ENCODE data around the gene HPSE2.

Gene HPSE2

DNA sequence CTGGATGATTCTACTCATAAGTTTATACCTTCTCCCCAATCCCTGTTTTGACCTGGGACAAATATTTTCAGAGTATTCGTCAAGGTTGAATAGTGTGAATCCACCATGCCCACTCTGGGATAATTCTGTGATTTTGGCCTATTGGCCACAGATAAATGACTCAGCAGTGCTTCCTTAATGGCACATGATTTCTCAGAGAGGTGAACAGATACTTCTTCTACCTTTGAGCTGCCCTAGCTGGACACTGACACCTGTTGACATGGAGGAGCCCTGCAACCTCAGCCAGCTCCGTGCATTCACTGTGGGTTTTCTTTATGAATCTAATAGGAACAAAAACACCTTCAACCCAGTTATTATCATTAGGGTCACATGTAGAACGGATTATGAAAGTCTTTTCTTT, 748.0 kb downstream of the HPSE2 start:
- Histone ChIP-seq H3K4me2 (ENCODE audit: low read depth, low read length, poor library complexity, severe bottlenecking) (no peak overlapping the region), H3K27ac (ENCODE audit: low read depth, low read length) (no peak overlapping the region), H3K9me3 (ENCODE audit: insufficient read depth, low read length) (no peaks in the 10 kb centered on the region), H3K36me3 (ENCODE audit: low read length) (no peaks in the 10 kb centered on the region), H2AFZ (ENCODE audit: low read depth, low read length, severe bottlenecking) (no peak overlapping the region), H3F3A (ENCODE audit: insufficient read depth) (no peaks in the 10 kb centered on the region), H3K79me2 (ENCODE audit: insufficient read depth, low read length) (no peaks in the 10 kb centered on the region), H3K27me3 (ENCODE audit: low read length) (no peaks in the 10 kb centered on the region), H3K9me2 (replicated peaks; ENCODE audit: insufficient read depth, low read length) (no peaks in the 10 kb centered on the region), H3K9ac (ENCODE audit: low read length) (no peak overlapping the region), H3K4me3 (ENCODE audit: insufficient read depth, low read length, poor library complexity, severe bottlenecking) (no peak overlapping the region), H4K20me1 (ENCODE audit: low read depth, low read length) (no peaks in the 10 kb centered on the region)
- TF ChIP-seq, protein P1, sequence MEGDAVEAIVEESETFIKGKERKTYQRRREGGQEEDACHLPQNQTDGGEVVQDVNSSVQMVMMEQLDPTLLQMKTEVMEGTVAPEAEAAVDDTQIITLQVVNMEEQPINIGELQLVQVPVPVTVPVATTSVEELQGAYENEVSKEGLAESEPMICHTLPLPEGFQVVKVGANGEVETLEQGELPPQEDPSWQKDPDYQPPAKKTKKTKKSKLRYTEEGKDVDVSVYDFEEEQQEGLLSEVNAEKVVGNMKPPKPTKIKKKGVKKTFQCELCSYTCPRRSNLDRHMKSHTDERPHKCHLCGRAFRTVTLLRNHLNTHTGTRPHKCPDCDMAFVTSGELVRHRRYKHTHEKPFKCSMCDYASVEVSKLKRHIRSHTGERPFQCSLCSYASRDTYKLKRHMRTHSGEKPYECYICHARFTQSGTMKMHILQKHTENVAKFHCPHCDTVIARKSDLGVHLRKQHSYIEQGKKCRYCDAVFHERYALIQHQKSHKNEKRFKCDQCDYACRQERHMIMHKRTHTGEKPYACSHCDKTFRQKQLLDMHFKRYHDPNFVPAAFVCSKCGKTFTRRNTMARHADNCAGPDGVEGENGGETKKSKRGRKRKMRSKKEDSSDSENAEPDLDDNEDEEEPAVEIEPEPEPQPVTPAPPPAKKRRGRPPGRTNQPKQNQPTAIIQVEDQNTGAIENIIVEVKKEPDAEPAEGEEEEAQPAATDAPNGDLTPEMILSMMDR (IDR thresholded peaks at IDR 0.05; ENCODE audit: insufficient read depth, low read length, poor library complexity, severe bottlenecking) = no peak
- no peak for TF ChIP-seq EZH2phosphoT487 (conservative IDR thresholded peaks at IDR 0.05; ENCODE audit: low read length)

DNA sequence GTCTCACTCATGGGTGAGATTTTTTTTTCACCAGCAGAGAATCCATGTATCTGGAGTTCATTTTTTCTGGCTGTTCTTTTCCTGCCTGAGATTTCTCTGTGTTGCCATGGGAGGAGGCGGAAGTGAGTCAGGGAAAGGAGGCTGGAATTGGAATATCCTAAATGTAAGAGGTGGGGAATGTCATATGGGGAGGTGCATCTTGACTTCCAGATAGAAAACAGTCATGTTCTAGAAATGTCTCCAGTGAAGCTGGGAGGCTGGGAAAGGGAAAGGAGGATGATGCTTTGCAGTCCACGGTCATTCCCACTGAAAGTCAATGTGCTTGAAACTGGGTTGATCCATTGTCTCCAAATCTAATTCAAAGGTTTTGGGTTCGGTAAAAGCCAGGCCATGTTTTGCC, 749.2 kb downstream of the HPSE2 start:
- Histone ChIP-seq H3K9me3 (ENCODE audit: insufficient read depth, low read length) (no peaks in the 10 kb centered on the region), H3K27me3 (ENCODE audit: low read length) (no peaks in the 10 kb centered on the region), H3K4me2 (ENCODE audit: low read depth, low read length, poor library complexity, severe bottlenecking) (no peak overlapping the region), H3K9me2 (replicated peaks; ENCODE audit: insufficient read depth, low read length) (no peaks in the 10 kb centered on the region), H3K79me2 (ENCODE audit: insufficient read depth, low read length) (no peaks in the 10 kb centered on the region), H3F3A (ENCODE audit: insufficient read depth) (no peaks in the 10 kb centered on the region), H3K36me3 (ENCODE audit: low read length) (no peaks in the 10 kb centered on the region), H3K9ac (ENCODE audit: low read length) (no peak overlapping the region), H3K4me3 (ENCODE audit: insufficient read depth, low read length, poor library complexity, severe bottlenecking) (no peak overlapping the region), H3K27ac (ENCODE audit: low read depth, low read length) (no peak overlapping the region), H2AFZ (ENCODE audit: low read depth, low read length, severe bottlenecking) (no peak overlapping the region), H4K20me1 (ENCODE audit: low read depth, low read length) (no peaks in the 10 kb centered on the region)
- TF ChIP-seq, protein P1 (IDR thresholded peaks at IDR 0.05; ENCODE audit: insufficient read depth, low read length, poor library complexity, severe bottlenecking) = no peak
- TF ChIP-seq EZH2phosphoT487 (conservative IDR thresholded peaks at IDR 0.05; ENCODE audit: low read length) = no peak

DNA sequence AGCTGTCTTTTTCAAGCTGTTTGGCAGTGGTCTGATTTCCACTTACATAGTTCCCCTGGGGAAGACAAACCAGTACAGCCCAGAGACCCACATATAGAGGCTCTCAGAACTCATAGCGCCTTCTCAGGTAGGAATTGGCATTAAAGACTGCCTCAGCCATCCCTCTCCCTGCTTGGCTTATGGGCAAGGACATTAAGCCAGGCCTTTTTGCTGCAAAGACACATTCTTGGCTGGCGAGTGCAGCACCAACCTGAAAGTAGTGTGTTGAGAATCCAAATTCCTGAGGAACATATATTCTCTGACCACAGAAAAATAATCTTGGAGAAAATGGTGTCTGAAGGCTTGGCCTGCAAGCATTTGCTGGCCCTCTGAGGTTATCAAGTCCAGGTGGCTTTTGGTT, 749.7 kb downstream of the HPSE2 start:
- no peaks in the 10 kb centered on the region for H3F3A ChIP-seq (ENCODE audit: insufficient read depth)
- TF ChIP-seq, protein P1 (IDR thresholded peaks at IDR 0.05; ENCODE audit: insufficient read depth, low read length, poor library complexity, severe bottlenecking) = no peak
- TF ChIP-seq EZH2phosphoT487 (conservative IDR thresholded peaks at IDR 0.05; ENCODE audit: low read length) = no peak
- no peak overlapping the region for H3K4me3 ChIP-seq (ENCODE audit: insufficient read depth, low read length, poor library complexity, severe bottlenecking)
- no peaks in the 10 kb centered on the region for H4K20me1 ChIP-seq (ENCODE audit: low read depth, low read length)
- H3K9me2 ChIP-seq (replicated peaks; ENCODE audit: insufficient read depth, low read length) = no peaks in the 10 kb centered on the region
- H3K9me3 ChIP-seq (ENCODE audit: insufficient read depth, low read length) = no peaks in the 10 kb centered on the region
- H3K36me3 ChIP-seq (ENCODE audit: low read length) = no peaks in the 10 kb centered on the region
- no peak overlapping the region for H3K9ac ChIP-seq (ENCODE audit: low read length)
- no peak overlapping the region for H2AFZ ChIP-seq (ENCODE audit: low read depth, low read length, severe bottlenecking)
- no peak overlapping the region for H3K4me2 ChIP-seq (ENCODE audit: low read depth, low read length, poor library complexity, severe bottlenecking)
- H3K27me3 ChIP-seq (ENCODE audit: low read length) = no peaks in the 10 kb centered on the region
- H3K27ac ChIP-seq (ENCODE audit: low read depth, low read length) = no peak overlapping the region
- no peaks in the 10 kb centered on the region for H3K79me2 ChIP-seq (ENCODE audit: insufficient read depth, low read length)
